ENCODE results near the gene PHF23. TPM values are rescaled to one million over a fixed set of nuclear protein-coding genes. Genes with fewer than 3 reads are reported as not detected.
A peak's percentile ranks its signal among the peaks of the same experiment; 100 is the strongest.

Gene PHF23
- polyA plus RNA-seq, 1 experiment, result 72.8 TPM

DNA sequence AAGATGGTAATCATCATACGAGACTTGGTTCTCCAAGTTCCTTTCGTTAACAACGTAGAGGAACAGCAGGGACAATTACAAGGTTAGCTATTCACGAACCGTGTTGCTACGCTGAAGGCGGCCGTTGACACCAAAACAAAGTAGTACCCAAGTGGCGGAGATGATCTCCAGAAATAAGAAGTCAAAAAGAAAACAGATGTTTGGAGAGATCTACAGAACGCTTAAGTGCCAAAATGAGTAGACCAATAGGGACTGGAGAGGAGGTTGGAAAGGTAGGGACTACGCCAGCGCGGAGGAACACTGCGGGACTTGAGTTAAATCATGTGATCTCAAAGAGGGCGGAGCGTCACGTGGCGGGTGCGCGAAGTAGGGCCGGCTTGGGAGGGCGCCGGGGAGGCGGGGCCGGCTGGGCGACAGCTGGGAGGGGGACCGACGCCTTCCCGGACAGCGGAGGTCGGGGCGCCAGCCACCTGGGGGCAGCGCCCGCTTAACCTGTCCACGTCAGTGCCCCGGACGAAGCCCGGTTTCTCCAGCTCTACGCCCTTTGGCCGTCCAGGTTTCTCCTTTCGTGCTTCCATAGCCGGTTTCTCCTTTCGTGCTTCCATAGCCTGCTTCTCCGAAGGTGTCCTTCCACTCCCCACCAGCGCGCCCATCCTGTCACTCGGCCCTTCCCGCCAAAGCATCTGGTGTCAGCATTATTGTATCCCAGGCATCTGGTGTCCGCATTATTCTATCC, 3.6 kb upstream of the PHF23 start:
- ChIA-PET CTCF (interaction anchor here (0.7 to 1.1 kb wide), 3 partner anchors 38 to 66 kb away, joined by 3 to 4 read pairs (median 3); partner anchors contain the start of gene SLC2A4), POLR2A (interaction anchor here (0.9 kb wide), 1 partner anchor 9 kb away, joined by 4 read pairs; the partner anchor contains the start of genes CTDNEP1 and ELP5)
- Histone ChIP-seq H3K4me3 (ENCODE audit: low read depth, low read length) (peak overlapping the region; percentile 67), H3K36me3 (ENCODE audit: control insufficient read depth, insufficient read depth, low read length) (peaks cover 10% of the 10 kb centered on the region), H3K27me3 (ENCODE audit: control insufficient read depth, insufficient read depth, low read length) (no peaks in the 10 kb centered on the region)
- TF ChIP-seq, protein P1, sequence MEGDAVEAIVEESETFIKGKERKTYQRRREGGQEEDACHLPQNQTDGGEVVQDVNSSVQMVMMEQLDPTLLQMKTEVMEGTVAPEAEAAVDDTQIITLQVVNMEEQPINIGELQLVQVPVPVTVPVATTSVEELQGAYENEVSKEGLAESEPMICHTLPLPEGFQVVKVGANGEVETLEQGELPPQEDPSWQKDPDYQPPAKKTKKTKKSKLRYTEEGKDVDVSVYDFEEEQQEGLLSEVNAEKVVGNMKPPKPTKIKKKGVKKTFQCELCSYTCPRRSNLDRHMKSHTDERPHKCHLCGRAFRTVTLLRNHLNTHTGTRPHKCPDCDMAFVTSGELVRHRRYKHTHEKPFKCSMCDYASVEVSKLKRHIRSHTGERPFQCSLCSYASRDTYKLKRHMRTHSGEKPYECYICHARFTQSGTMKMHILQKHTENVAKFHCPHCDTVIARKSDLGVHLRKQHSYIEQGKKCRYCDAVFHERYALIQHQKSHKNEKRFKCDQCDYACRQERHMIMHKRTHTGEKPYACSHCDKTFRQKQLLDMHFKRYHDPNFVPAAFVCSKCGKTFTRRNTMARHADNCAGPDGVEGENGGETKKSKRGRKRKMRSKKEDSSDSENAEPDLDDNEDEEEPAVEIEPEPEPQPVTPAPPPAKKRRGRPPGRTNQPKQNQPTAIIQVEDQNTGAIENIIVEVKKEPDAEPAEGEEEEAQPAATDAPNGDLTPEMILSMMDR (IDR thresholded peaks at IDR 0.05; ENCODE audit: insufficient read depth, low read depth, low read length), result no peak
- no peak for DNase-seq (ENCODE audit: low read depth)

DNA sequence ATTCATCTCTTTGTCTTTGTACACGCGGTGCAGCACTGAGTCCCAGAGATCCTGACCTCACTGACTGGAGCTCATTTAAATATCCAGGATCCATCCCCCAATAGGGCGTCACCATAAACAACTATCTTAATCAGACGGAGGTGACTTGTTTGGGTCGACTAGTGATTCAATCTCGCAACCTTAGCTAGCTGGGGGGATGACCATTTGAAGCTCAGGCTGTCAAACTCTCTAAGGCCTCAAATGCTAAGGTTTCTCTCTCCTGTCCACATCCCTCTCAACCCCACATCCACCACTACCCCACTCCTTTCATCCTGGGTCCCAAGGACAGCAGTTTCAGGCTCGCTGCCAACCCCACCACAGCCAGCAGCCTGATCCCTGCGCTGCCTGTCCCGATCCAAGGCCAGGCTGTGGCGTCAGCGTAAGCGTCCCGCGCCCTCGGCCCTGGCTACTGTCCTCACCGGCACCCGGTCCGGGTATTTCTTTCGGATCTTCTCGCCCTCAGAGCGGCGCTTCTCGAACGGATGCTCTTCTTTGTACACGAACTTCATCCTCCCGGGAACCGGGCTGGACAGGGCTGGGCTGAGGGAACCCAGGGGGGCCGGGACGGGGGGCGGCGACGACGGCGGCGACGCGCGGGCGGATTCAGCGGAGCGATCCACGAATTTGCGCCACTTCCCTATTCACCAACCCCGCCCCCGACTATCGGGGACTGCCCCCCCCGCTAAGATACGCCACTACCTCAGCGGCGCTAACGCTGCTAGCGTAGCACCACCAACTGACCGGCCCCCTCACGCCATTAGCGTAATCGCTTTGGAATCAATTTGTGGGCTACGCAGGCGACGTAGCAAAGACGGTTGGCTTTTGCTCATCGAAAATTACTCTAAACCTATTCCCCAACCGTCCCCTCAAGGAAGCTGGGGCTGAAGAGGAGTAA, 2.8 kb upstream of the PHF23 start, which contains the start of gene GABARAP:
Gene GABARAP (minus strand): TSS at position 667 of the 934 bp plus-strand sequence. CDS start 119 bp downstream, at position 548.
- DNase-seq (ENCODE audit: low read depth), result no peak
- ChIA-PET POLR2A (interaction anchor here (0.5 to 0.9 kb wide), 3 partner anchors 9 to 351 kb away, joined by 3 to 4 read pairs (median 4); partner anchors contain the start of genes CTDNEP1 and ELP5), CTCF (interaction anchor here (0.7 to 1.7 kb wide), 5 partner anchors 22 to 66 kb away, joined by 3 to 14 read pairs (median 4); partner anchors contain the start of gene SLC2A4)
- TF ChIP-seq, protein P1 (IDR thresholded peaks at IDR 0.05; ENCODE audit: insufficient read depth, low read depth, low read length), result no peak
- Histone ChIP-seq H3K27me3 (ENCODE audit: control insufficient read depth, insufficient read depth, low read length) (no peaks in the 10 kb centered on the region), H3K36me3 (ENCODE audit: control insufficient read depth, insufficient read depth, low read length) (peaks cover 10% of the 10 kb centered on the region), H3K4me3 (ENCODE audit: low read depth, low read length) (peak within 1 kb of the TSS; percentile 67)

DNA sequence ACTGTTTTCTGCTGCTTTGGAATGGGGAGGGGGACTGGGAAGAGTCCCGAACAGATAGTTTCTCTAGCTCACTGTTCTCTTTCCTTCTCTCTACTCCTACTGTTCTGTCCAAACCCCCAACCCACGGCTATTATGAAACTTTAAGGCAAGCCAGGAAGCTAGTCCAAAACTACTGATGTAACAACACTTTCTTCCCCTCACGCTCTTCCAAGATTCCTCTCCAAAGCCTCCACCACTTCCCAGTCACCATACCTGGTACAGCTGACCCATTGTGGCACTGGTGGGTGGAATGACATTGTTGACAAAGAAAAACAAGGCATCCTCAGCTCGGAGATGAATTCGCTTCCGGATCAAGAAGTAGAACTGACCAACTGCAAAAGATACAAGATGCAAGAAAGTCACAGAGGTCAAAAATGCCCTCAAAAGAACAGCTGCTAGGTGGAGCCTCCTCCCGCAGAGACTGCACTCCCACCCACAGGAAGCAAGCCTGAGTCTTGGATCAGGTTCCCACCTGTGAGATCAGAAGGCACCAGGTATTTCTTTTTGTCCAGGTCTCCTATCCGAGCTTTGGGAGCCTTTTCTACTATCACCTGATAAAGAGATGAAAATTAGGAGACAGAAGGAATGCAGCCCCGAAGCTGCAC, 2.0 kb upstream of the PHF23 start:
- ChIA-PET CTCF (interaction anchor here (1.0 to 1.7 kb wide), 2 partner anchors 21 to 55 kb away, joined by 4 to 14 read pairs; no protein-coding TSS in a partner anchor), POLR2A (interaction anchor here (0.5 to 0.6 kb wide), 2 partner anchors 10 to 351 kb away, joined by 3 to 4 read pairs; partner anchors contain the start of gene CTDNEP1)
- no peaks in the 10 kb centered on the region for H3K27me3 ChIP-seq (ENCODE audit: control insufficient read depth, insufficient read depth, low read length)
- peaks cover 10% of the 10 kb centered on the region for H3K36me3 ChIP-seq (ENCODE audit: control insufficient read depth, insufficient read depth, low read length)
- no peak for DNase-seq (ENCODE audit: low read depth)
- peak overlapping the region; percentile 67 for H3K4me3 ChIP-seq (ENCODE audit: low read depth, low read length)
- TF ChIP-seq, protein P1 (IDR thresholded peaks at IDR 0.05; ENCODE audit: insufficient read depth, low read depth, low read length), result no peak

DNA sequence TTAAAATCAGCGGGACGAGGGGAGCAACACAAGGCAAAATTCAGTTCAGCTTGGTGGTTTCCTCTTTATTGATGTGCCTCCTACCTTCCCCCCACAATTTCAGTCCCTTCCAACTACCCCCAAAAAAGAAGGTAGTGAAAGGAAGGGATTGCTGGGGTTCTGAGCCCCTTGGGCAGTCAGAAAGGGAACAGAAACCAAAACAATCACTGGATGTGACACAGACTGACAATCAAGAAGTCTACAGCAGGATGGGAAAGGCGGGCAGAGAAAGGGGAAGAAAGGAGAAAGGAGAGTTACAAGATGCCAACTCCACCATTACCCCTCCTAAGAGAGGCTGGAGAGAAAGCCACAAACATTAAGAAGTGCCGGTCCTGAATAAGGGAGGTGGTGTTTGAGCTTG, 1.1 kb upstream of the PHF23 start:
- DNase-seq (ENCODE audit: low read depth), result no peak
- Histone ChIP-seq H3K36me3 (ENCODE audit: control insufficient read depth, insufficient read depth, low read length) (peaks cover 14% of the 10 kb centered on the region), H3K27me3 (ENCODE audit: control insufficient read depth, insufficient read depth, low read length) (no peaks in the 10 kb centered on the region), H3K4me3 (ENCODE audit: low read depth, low read length) (no peak overlapping the region)
- POLR2A ChIA-PET, result no interaction called here
- TF ChIP-seq, protein P1 (IDR thresholded peaks at IDR 0.05; ENCODE audit: insufficient read depth, low read depth, low read length), result no peak
- CTCF ChIA-PET, result interaction anchor here (1.7 to 3.6 kb wide), 2 partner anchors 56 kb away, joined by 14 to 19 read pairs; no protein-coding TSS in a partner anchor

All from BJ (cell line).